Panc1 (cell line): ENCODE results near the gene AMBP. TPM values are rescaled to one million over a fixed set of nuclear protein-coding genes. Genes with fewer than 3 reads are reported as not detected.

Experiments used
- ATAC-seq: fragments of 200-7000 bp; cut with Tn5 transposase; 2 replicates; pipeline ENCODE4 v1.9.1; 2020; ENCODE audit warnings: mild to moderate bottlenecking, moderate library complexity
- BruUV-seq: library from RNA; stranded (reverse); fragments of 400-500 nt; replicated peaks from 2 replicates; lab custom pipeline; 2021; lab: Mats Ljungman, UMichigan
- CTCF ChIA-PET: fragments of 300-600 bp; sonication (Branson Sonifier 250); formaldehyde crosslinking; loops from one replicate; lab custom pipeline; 2022; ENCODE audit warnings: antibody characterized with exemption; lab: Charles Lee
- POLR2A ChIA-PET: fragments of 300-600 bp; sonication (Branson Sonifier 250); formaldehyde crosslinking; loops from one replicate; lab custom pipeline; 2022; ENCODE audit warnings: antibody characterized with exemption; lab: Charles Lee
- DNase-seq: peaks from one replicate; pipeline ENCODE4 v3.0.0-alpha.2; 2010; ENCODE audit warnings: low read depth, low spot score
- H3K27ac ChIP-seq: 2 replicates; pipeline ENCODE4 v1.5.1; 2011; ENCODE audit warnings: mild to moderate bottlenecking, low read length, inconsistent platforms
- H3K27me3 ChIP-seq: fragments of 200-500 bp; sonication (Bioruptor generic); 2 replicates; pipeline ENCODE4 v1.6.0; 2014; ENCODE audit warnings: low read length, inconsistent platforms; ENCODE audit not compliant: control insufficient read depth, insufficient read depth
- H3K36me3 ChIP-seq: fragments of 200-500 bp; sonication (Bioruptor generic); 2 replicates; pipeline ENCODE4 v1.5.1; 2014; ENCODE audit warnings: inconsistent platforms, mild to moderate bottlenecking, low read length, moderate library complexity; ENCODE audit not compliant: control insufficient read depth, insufficient read depth
- H3K4me1 ChIP-seq: 2 replicates; pipeline ENCODE4 v1.5.1; 2011; ENCODE audit warnings: inconsistent platforms, mild to moderate bottlenecking, low read length, moderate library complexity; ENCODE audit not compliant: control insufficient read depth, insufficient read depth
- H3K4me3 ChIP-seq, 2 experiments: 2 replicates each; pipeline ENCODE4 v1.5.1; 2011 to 2012; ENCODE audit warnings: low read depth in 2 of 2, low read length in 2 of 2, mild to moderate bottlenecking in 2 of 2, inconsistent platforms in 1 of 2, moderate library complexity in 1 of 2
- H3K9me3 ChIP-seq: fragments of 200-500 bp; sonication (Bioruptor generic); 2 replicates; pipeline ENCODE4 v1.5.1; 2014; ENCODE audit warnings: low read depth, mild to moderate bottlenecking, inconsistent platforms, low read length, moderate library complexity; ENCODE audit not compliant: control insufficient read depth, insufficient read depth
- CTCF ChIP-seq: fragments of 450-650 bp; IDR thresholded peaks from 2 replicates; pipeline ENCODE4 v1.5.1; 2017; ENCODE audit warnings: mild to moderate bottlenecking
- POLR2AphosphoS5 ChIP-seq: IDR thresholded peaks from 2 replicates; pipeline ENCODE4 v1.6.1; 2012; ENCODE audit warnings: mild to moderate bottlenecking, low read depth, low read length, moderate library complexity
- REST ChIP-seq, 2 experiments: IDR thresholded peaks; 2 replicates each; pipeline ENCODE4 v1.6.1; 2011 to 2012; ENCODE audit warnings: low read depth in 2 of 2, control low read depth in 1 of 2, low read length in 1 of 2, mild to moderate bottlenecking in 1 of 2, moderate library complexity in 1 of 2; ENCODE audit not compliant: insufficient read depth in 1 of 2
- SIN3A ChIP-seq: IDR thresholded peaks from 2 replicates; pipeline ENCODE4 v1.6.1; 2012; ENCODE audit warnings: low read depth, mild to moderate bottlenecking, low read length, moderate library complexity, borderline replicate concordance; ENCODE audit not compliant: insufficient read depth
- TCF7L2 ChIP-seq: IDR thresholded peaks from 2 replicates; pipeline ENCODE4 v1.6.1; 2011; ENCODE audit warnings: mild to moderate bottlenecking, low read depth, low read length, inconsistent platforms
- in situ Hi-C: cut with HindIII; loops from 2 replicates; pipeline ENCODE4 v1.10.0; 2016; ENCODE audit warnings: low sequenced_read_pairs, low pct_unique_long_range_greater_than_20kb
- intact Hi-C: fragments of 100-400 bp; cut with micrococcal nuclease; formaldehyde crosslinking; loops from one replicate; pipeline ENCODE4 v1.10.0; 2022; ENCODE audit not compliant: unreplicated experiment
- total RNA-seq: library from RNA; stranded (reverse); gene quantifications from one replicate; pipeline ENCODE4 v1.2.1, GENCODE V29; 2021; ENCODE audit not compliant: unreplicated experiment

Gene AMBP
- total RNA-seq, 1 experiment from 2014 or later: 1.7 TPM

GRCh38 chr9:114072184-114073140, 5.6 kb downstream of the AMBP start:
- BruUV-seq: no TSS peak
- DNase-seq: no peak
- Histone ChIP-seq H3K4me3 (no peak overlapping the region), H3K27me3 (peaks cover 2% of the 10 kb centered on the region; the same call in 1 of the 2 replicates), H3K4me1 (no peaks in the 10 kb centered on the region), H3K9me3 (no peaks in the 10 kb centered on the region), H3K27ac (no peak overlapping the region), H3K36me3 (no peaks in the 10 kb centered on the region)
- no peak for ATAC-seq
- POLR2A ChIA-PET: no interaction called here
- in situ Hi-C loops (no loop called here), intact Hi-C loops (no loop called here)
- TF ChIP-seq SIN3A: no peak
- no peak for TF ChIP-seq REST (IDR thresholded peaks at IDR 0.05; ENCODE audit: insufficient read depth in 1 of 2, low read depth in 2 of 2, low read length in 1 of 2)
- TF ChIP-seq POLR2AphosphoS5: no peak
- no peak for TF ChIP-seq CTCF
- no peak for TF ChIP-seq TCF7L2
- CTCF ChIA-PET: no interaction called here

- intact Hi-C loops (no loop called here), in situ Hi-C loops (no loop called here)
- ChIA-PET POLR2A (no interaction called here), CTCF (no interaction called here)
- H3K27ac ChIP-seq: no peak overlapping the region
- TF ChIP-seq CTCF (no peak), TCF7L2 (no peak), POLR2AphosphoS5 (no peak), REST (IDR thresholded peaks at IDR 0.05; ENCODE audit: insufficient read depth in 1 of 2, low read depth in 2 of 2, low read length in 1 of 2) (no peak), SIN3A (no peak)
- H3K4me1 ChIP-seq: no peaks in the 10 kb centered on the region
- ATAC-seq: no peak
- H3K27me3 ChIP-seq: peaks cover 2% of the 10 kb centered on the region; the same call in 1 of the 2 replicates
- H3K36me3 ChIP-seq: no peaks in the 10 kb centered on the region
- no peak overlapping the region for H3K4me3 ChIP-seq
- DNase-seq: no peak
- no peaks in the 10 kb centered on the region for H3K9me3 ChIP-seq
- no TSS peak for BruUV-seq
Observed at GRCh38 chr9:114071197-114071795, 6.8 kb downstream of the AMBP start.
